C4-2B (cell line): ENCODE data around the gene FBRS.

Source experiments
- CTCF ChIP-seq: fragments of 450-650 bp; conservative IDR thresholded peaks from 2 replicates; pipeline ENCODE4 v1.5.1; 2017; ENCODE audit warnings: mild to moderate bottlenecking
- ZFX ChIP-seq: fragments of 450-650 bp; IDR thresholded peaks from 2 replicates; pipeline ENCODE4 v1.6.1; 2017

GRCh38 chr16:30655815-30656347, 2.4 kb upstream of the FBRS start:
- TF ChIP-seq CTCF, result no peak
- no peak for TF ChIP-seq ZFX
